HG03196 (cell line): ENCODE results near the gene C2orf80.
"Not testable (repeated sequence)": the region's sequence is repeated elsewhere in the genome, so short reads cannot be mapped to it uniquely, and the experiment has no call there.

Experiments used
- ATAC-seq: cut with Tn5 transposase; IDR thresholded peaks from one replicate; pipeline ENCODE4 v1.9.1; 2021; ENCODE audit not compliant: unreplicated experiment

C2orf80 gene

GRCh38 chr2:208135794-208136715 lies 53.8 kb downstream of the C2orf80 start:
- no peak for ATAC-seq

- no peak for ATAC-seq
These were observed 54.8 kb downstream of the C2orf80 start for GRCh38 chr2:208134928-208135586.

GRCh38 chr2:208130712-208131110 lies 59.1 kb downstream of the C2orf80 start:
- ATAC-seq = no peak

- no peak for ATAC-seq
These were observed 59.8 kb downstream of the C2orf80 start, which contains the start of gene CRYGC for GRCh38 chr2:208129744-208130711. Gene CRYGC (minus strand): TSS chr2:208129828. CDS start chr2:208129792, 36 bp downstream.

GRCh38 chr2:208128136-208128535 lies 61.7 kb downstream of the C2orf80 start:
- no peak for ATAC-seq

- no peak for ATAC-seq
These were observed 62.7 kb downstream of the C2orf80 start for GRCh38 chr2:208127090-208127489.

GRCh38 chr2:208125251-208125650 lies 64.6 kb downstream of the C2orf80 start:
- ATAC-seq = no peak

- not testable (repeated sequence) for ATAC-seq
These were observed 65.7 kb downstream of the C2orf80 start, which contains the start of gene CRYGD for GRCh38 chr2:208124013-208124715. Gene CRYGD (minus strand): TSS chr2:208124524. CDS start chr2:208124473, 51 bp downstream.

- ATAC-seq = no peak
These were observed 67.6 kb downstream of the C2orf80 start for GRCh38 chr2:208122248-208122647.

- ATAC-seq = no peak
These were observed 70.9 kb downstream of the C2orf80 start for GRCh38 chr2:208118918-208119317.

- ATAC-seq = not testable (repeated sequence)
These were observed 72.4 kb downstream of the C2orf80 start for GRCh38 chr2:208117390-208117789.
